HG03196 (cell line): ENCODE results near the gene NSMCE3.
A peak's percentile ranks its signal among the peaks of the same experiment; 100 is the strongest.

Source experiments
- ATAC-seq: cut with Tn5 transposase; IDR thresholded peaks from one replicate; pipeline ENCODE4 v1.9.1; 2021; ENCODE audit not compliant: unreplicated experiment

Gene NSMCE3

DNA sequence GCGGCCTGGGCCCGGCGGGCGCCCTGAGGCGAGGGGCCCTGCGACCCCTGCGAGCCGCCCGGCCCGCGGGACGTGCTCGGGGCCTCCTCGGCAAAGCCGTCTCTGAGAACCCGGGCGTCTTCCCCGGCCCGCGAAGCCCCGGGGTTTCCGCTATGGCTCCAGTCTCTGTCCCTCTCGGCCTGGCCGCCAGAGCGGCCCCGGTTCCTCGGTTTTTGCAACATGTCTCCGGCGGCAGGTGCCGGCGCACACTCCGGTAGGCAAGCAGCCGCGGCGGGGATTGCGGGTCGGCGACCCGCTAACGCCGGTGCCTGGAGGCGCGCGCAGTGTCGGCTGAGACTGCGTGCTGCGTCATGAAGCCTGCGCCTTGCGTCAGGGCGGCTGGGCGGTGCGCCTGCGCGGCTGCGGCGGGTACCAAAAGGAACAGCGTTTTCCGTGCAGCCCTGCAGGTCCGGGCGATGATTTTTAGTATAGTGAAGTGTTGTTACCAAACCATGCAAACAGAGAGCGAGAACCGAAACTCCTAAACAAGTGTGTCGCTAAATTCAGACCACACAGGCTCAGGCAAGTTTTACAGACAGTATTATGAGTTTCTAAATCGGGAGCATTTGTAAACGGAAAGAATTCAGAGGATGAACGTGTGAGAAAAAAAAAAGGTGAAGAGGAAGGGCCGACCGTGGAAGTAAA lies at the start of gene NSMCE3:
Gene NSMCE3 (minus strand): TSS at position 338 of the 684 bp plus-strand sequence. CDS start 117 bp downstream, at position 221.
- peak; percentile 86 for ATAC-seq

DNA sequence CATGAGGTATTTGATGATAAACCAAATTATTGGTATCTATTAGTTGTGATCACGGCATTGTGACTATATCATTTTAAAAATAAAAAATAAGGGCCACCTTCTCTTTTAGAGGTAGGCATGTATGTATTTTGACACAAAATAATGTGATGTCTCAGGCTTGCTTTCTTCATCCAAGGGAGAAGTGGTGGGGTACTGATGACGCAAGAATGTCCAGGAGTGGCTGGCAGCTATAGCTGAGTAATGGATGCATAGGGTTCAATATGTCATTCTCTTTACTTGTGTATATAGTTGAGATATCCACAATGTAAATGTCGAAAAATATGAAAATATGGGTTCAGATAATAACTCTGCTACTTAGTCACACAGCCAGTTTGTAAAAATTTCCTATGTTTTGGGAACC lies 46.8 kb upstream of the NSMCE3 start:
- no peak for ATAC-seq

DNA sequence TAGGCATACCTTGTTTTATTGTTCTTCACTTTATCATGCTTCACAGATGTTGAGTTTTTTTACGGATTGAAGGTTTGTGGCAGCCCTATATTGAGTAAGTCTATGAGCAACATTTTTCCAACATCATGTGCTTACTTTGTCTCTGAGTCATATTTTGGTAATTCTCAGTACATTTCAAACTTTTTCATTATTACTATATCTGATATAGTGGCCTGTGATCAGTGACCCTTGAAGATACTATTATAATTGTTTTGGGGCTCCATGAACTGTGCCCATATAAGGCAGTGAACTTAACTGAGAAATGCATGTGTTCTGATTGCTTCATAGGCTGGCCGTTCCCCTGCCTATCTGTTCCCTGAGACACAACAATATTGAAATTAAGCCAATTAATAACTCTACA lies 42.8 kb upstream of the NSMCE3 start:
- no peak for ATAC-seq

DNA sequence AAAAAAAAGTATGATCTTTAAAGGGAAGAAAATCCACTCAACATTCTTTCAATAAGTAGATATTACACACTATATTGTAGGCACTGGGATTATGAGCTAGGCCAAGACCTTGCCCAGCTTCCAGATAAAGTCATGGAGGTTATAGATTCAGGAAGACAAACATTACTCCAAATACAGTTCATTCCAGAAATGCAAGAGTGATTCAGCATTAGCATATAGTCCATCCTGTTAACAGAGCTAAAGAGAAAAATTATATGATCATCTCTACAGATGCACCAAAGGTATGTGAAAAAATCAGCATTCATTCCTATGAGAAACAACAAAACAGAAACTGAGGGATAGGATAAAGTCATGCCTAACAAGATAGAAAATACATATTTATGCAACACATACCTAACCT lies 42.1 kb upstream of the NSMCE3 start:
- no peak for ATAC-seq

DNA sequence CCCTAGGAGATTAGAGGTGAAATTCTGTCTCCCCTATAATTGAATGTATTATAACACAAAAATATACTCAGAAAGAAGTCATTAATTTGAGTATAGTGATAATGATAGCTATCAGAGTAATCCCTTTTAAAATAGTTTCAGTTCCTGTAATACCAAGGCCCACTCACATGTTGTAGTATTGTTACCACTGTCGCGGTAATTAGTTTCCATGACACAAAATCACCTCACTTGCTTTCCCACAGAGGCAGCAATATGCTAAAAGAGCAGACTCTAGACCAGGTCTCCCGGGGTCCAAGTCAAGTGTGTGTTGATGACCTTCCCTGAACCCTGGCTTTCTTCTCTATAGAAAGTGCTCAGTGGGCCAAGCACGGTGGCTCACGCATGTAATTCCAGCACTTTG lies 39.5 kb upstream of the NSMCE3 start:
- no peak for ATAC-seq

DNA sequence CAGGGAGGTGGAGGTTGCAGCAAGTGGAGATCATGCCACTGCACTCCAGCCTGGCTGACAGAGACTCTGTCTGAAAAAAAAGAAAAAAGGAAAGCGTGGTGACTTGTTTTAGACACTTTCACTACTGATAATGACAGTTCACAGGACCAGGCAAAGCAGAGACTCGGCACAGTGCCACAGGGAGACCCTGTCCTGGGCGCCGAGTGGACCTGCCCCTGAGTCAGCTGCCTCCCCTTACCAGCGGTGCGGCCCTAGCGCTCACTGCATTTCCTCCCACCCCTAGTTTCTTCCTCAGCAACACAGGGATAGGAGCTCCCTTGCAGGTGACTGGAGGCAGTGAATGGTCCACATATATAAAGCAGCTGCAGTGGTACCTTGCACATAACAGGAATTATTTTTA lies 38.7 kb upstream of the NSMCE3 start:
- no peak for ATAC-seq

DNA sequence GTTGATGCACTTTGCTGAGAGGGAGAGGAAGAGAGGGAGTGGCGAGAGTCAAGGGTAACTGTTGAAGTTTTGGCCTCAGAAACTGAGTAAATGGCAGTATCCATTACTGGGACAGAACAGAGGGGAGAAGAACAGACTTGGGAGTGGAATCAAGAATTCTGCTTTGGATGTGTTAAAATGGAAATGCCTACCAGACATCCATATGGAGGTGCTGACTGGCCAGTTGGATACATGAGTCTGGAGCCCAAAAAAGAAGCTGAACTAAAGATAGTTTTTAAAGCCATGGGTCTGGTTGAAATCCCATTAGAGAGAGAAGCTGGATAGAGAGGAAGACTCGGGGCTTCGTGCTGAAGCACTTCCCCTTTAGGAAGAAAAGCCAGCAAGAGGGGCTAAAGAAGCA lies 35.9 kb upstream of the NSMCE3 start:
- ATAC-seq = no peak

DNA sequence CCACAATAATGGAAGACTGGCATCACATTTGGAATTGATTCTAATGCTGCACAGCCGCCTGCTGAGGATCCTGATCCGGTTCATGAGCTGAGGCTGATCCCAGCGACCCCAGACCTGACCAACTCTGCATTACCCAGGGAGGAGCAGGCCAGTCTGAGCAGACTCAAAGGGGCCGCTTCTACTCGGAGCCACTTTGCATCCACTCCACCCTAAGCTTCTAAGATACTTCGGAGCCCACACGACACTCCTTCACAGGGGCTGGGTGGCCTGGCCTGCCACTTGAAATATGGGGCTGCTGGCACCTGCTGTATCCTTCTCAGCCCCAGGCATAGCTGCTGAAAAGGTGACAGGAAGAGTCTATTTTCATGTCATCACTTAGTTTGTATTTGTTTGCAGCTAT lies 33.2 kb upstream of the NSMCE3 start:
- ATAC-seq = no peak

DNA sequence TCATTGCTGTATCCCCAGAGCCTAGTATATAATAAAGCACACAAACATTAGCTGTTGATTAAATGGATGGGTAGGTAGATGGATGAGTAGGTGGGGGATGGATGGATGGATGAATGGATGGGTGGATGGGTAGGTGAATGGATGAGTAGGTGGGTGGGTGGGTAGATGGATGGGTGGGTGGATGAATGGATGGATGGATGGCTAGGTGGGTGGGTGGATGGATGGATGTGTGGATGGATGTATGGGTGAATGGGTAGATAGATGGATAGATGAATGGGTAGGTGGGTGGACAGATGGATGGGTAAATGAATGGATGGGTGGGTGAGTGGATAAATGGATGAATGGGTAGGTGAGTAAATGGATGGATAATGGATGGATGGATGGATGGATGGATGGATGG lies 30.2 kb upstream of the NSMCE3 start:
- no peak for ATAC-seq

DNA sequence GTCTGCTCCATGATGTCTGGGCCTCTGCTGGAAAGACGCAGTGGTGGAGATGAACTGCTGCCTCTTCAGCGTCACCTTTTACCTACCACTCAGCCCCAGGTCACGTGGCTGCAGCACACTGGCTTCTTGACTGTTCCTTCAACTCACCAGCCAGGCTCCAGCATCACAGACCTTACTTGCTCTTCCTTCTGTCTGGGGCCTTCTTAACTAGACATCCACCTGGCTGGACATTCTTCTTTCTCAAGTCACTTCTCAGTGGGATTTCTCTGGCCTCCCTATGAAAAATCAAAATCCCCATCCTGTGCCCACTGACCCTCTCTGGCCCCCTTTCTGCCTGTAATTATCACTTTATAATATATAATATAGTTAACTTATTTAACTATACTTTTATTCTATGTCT lies 29.7 kb upstream of the NSMCE3 start:
- no peak for ATAC-seq

DNA sequence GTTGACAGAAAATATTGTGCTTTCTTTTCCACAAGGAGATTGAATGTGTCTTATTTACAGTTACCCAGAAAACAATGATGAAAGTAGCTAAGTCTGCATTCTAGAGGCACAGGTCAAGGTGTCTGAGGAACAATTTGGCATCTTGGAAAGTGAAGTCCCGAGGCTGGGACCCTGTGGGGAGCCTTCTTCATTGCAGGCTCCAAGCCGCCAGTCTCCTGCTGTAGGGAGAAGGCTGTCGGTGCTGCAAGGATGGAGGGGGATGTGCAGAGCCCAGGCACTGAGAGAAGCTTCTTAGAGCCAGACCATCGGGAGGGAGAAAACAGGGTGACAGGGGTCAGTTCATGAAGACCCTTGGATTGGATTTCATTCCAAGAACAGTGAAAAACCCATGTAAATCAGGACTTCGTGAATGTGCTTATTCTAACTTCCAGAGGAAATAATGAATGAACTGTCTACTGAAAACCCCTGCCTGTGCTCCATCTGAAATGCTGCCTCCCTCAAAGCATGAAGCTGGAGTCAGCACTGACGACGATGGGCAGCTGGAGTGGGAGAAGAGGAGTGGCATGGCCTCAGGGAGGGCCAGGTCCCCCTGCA lies 25.2 kb upstream of the NSMCE3 start:
- no peak for ATAC-seq

DNA sequence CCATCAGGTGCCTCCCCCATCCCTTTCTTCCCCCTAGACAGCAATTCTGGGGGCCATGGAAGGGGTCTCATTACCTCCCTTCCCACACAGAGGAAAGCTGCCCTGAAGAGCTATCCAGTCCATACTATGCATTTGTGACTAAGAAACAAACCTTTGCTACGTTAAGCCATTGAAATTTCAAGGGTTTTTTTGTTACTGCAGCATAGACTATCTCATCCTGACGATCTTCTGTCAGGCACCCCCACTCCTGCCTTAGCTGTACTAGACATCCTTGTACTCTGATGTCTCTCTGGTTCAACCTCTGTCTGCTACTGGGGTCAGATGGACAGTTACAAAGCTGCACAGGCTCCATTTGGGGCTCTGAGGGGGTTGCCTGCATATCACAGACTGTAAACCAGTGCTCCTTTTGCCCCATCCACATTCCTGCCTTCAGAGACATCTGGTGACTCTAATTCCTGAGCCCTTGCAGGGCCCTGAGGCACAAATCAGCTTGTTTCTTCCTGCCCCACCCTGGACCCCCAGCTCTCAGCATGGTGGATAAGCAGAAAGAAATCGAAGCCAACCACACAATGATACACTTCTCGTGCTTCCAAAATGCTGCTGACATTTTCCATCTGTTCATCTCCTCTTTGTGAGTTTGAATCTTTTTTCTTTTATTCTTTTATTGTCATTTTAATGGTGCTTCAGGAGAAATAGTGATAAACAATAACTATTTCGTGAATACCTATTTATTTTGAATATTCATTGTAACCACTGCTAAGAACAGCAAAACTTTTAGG lies 21.6 kb upstream of the NSMCE3 start:
- no peak for ATAC-seq

DNA sequence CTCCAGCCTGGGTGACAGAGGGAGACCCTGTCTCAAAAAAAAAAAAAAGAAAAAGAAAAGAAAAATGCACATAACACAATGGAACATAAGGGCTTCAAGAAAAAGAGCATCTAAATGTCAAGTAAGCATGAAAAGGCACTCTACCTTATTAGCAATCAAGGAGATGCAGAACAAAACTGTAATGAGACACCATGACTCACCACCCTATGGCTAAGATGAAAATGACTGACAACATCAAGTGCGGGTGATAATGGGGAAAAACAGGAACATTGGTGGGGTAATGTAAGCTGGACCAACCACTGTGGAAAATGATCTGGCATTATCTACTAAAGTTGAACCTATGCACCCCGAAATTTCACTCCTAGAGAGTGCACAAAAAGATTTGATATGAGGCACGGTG lies 19.6 kb upstream of the NSMCE3 start:
- ATAC-seq = no peak

DNA sequence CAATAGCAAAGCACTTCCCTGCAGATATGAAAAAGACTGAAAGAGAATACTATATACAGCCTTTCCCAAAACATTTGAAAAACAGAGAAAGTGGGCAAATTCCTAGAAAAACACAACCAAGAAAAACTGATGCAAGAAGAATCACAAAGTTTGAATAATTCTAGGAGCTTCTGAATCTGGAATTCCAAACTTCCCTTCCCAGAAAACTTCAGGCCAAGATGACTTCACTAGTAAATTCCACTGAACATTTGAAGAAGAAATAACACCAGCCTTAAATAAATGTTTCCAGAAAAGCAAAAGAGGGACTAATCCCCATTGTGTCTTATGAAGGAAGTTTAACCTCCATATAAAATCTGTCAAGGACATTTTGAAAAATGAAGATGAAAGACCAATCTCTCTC lies 15.8 kb upstream of the NSMCE3 start:
- no peak for ATAC-seq

DNA sequence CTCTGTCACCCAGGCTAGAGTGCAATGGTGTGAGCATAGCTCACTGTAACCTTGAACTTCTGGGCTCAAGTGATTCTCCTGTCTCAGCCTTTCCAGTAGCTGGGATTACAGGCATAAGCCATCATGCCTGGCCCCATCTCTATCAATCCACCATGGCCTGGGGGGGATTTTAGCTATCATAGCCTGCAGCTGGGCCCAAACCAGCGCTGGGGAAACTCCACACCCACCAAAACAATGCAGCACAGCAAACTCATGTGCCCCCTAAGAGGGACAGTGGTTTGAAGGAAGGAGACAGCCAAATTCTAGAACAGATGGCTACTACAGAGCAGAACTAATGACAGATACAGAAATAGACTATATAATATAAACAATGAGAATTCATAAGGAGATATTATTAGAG lies 13.8 kb upstream of the NSMCE3 start:
- no peak for ATAC-seq

DNA sequence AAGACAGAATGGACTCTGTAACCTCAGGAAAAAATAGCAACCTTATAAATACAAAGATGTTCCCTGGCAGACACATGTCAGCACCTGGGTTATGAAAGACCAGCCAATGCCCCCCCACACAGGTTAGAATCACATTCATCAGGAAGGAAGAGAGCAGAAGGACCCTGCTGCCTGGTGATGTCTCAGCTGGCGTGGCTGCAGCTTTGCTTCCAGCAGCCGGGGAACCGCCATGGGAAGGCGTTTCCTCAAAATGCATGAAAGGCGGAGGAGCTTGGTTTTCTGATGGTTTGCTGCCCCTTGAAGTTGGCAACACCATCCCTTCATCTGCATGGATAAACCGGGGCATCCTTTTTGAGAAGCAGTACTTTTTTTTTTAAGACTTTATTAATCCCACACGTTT lies 10.9 kb upstream of the NSMCE3 start:
- no peak for ATAC-seq

DNA sequence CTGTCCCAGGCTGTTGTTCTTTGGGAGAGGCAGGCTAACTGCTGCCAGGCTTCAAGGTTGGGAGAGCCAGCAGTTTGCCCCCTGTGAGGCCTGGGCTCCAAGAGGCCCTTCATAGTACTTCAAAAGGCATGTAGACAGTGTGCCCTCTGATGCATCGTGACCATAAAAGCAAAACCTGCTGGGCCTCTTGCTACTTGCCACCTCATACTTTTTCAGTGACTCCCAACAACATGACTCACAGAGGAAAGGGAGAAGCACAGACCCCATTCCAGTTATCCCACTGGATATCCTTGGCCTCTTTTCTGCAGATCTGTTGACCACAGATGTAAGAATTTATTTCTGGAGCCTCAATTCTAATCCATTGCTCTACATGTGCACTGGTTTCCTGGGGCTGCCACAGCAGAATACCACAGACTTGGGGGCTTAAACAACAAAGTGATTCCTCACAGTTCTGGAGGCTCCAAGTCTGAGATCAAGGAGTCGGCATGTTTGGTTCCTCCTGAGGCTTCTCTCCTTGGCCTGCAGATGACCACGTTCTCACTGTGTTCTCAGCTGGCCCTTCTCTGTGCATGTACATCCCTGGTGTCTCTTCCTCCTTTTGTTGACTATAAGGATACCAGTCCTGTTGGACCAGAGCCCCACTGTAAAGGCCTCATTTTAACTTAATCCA lies 8.9 kb upstream of the NSMCE3 start:
- no peak for ATAC-seq

DNA sequence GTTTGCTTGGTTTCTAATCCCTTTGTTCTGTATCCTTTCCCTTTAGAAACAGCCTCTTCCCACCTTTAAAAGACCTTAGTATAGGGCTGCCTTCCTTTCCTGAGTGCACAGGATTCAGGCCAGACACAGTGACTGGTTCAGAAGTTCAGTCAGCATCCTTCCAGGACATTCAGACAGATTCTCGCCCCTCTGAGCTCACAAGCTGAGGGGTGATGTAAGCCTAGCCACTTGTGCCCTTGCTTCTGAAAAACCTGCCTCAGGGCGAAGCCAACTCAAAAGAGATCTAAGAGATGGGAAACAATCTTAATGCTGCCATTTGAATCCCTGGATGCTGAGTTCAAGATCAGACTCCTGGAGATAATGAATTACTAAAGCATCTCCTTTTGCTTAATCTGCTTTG lies 6.7 kb upstream of the NSMCE3 start:
- no peak for ATAC-seq

DNA sequence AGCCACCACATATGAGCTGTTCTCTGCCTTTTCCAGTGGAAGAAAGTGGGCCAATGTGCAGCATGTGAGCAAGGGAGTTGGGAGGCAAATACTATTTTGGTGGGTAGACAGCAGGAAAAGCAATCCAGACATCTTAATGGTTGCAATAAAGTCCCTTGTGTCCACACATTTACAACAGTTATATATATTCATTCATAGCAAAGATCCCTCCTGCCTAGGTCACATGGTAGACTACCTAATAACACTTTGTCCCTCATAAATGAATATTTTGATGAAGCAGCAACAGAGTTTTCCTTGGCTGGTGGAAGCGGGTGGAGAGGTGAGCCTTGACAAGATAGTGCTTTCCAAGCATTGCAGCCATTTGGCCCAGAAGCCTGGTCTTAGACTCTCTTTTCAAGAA lies 6.2 kb upstream of the NSMCE3 start:
- ATAC-seq = no peak

DNA sequence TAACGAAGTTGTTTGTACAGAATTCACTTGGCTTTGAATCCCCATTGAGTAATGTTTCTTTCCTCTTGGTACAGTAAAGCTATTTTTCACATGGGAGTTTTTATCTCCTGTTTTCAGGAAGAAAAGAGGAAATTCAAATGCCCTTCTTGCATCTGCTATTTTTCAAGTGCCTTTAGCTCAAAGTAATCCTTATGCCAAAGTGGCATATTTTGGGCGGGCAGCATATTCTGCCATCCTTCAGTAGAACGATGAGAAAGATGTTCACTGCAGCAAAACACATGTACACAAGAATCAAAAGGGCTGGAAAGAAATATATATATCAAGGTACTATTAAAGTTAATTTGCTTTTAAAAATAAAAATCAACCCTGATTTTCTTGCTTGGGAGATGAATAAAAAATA lies 5.3 kb upstream of the NSMCE3 start:
- ATAC-seq = no peak

DNA sequence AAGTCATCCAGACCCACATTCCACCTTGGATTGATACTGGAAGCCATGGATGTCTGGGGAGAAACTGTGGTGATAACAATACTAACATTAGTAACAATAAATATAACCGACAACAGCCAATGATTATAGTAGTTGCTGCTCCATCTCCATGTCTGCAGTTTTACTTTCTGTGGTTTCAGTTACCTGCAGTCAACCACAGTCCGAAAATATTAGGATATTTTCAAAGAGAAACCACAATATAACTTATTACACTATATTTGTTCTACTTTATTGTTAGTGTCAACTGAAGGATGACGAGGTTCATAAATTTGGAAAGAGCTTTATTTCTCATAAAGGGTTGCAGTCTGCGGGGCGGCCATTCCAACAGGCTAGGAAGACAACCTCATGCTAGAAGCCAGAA lies 2.6 kb upstream of the NSMCE3 start:
- no peak for ATAC-seq

DNA sequence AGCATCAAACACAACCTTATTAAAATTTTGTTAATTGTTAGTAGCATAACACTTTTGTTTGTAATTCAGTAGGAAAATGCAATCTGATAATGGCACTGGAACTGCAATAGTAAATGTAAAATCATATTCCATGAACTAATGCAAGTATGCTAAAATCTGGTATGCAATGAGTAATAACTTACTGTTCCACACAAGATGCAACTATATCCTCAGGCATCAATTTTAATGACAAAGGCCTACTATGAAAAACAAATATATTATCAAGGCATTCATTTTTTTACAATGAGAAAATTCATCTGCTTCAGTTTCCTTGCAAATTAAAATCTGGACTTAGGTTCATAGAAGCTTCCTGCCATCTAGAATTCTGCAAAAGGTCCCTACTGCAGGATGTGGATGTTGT lies 1.4 kb upstream of the NSMCE3 start:
- no peak for ATAC-seq
